ENCODE results near the gene EPRS1. TPM values are rescaled to one million over a fixed set of nuclear protein-coding genes. Genes with fewer than 3 reads are reported as not detected.
A peak's percentile ranks its signal among the peaks of the same experiment; 100 is the strongest.

Gene EPRS1
- total RNA-seq, 1 donor from 2014 or later = 36.3 TPM

- no peaks in the 10 kb centered on the region for H3K9me3 ChIP-seq
- H3K4me3 ChIP-seq = peak overlapping the region; percentile 76 to 94
- H3K27me3 ChIP-seq = no peaks in the 10 kb centered on the region
- intact Hi-C loops (cut with DNase I) = loop anchor here (5.0 kb wide), 1 partner anchor 47 kb away; the partner anchor contains the start of gene IARS2
- peaks cover 0 to 2% of the 10 kb centered on the region in 2 donors for H3K36me3 ChIP-seq
- DNase-seq (ENCODE audit: extremely low spot score in 2 of 2) = no peak
- peak overlapping the region; percentile 81 for H3K27ac ChIP-seq
- TF ChIP-seq CTCF (IDR thresholded peaks at IDR 0.05) (no peak), POLR2AphosphoS5 (IDR thresholded peaks at IDR 0.05; ENCODE audit: insufficient read depth in 1 of 2, low read depth in 1 of 2) (no peak), POLR2A (IDR thresholded peaks at IDR 0.05) (no peak)
- peaks cover 13% of the 10 kb centered on the region for H3K4me1 ChIP-seq
Observed at GRCh38 chr1:220045356-220046051, 801 bp downstream of the EPRS1 start.

- intact Hi-C loops (cut with DNase I) = loop anchor here (5.0 kb wide), 1 partner anchor 47 kb away; the partner anchor contains the start of gene IARS2
- Histone ChIP-seq H3K4me3 (peak overlapping the region in 1 of 2 donors; percentile 76), H3K36me3 (peaks cover 0 to 9% of the 10 kb centered on the region in 2 donors), H3K27ac (no peak overlapping the region), H3K9me3 (no peaks in the 10 kb centered on the region), H3K27me3 (no peaks in the 10 kb centered on the region), H3K4me1 (peaks cover 13% of the 10 kb centered on the region)
- no peak for DNase-seq (ENCODE audit: extremely low spot score in 2 of 2)
- TF ChIP-seq POLR2A (IDR thresholded peaks at IDR 0.05) = no peak
- no peak for TF ChIP-seq POLR2AphosphoS5 (IDR thresholded peaks at IDR 0.05; ENCODE audit: insufficient read depth in 1 of 2, low read depth in 1 of 2)
- TF ChIP-seq CTCF (IDR thresholded peaks at IDR 0.05) = no peak
Observed at GRCh38 chr1:220044678-220045355, 1.5 kb downstream of the EPRS1 start.

- intact Hi-C loops (cut with DNase I) = no loop called here
- no peak overlapping the region for H3K27ac ChIP-seq
- peaks cover 0 to 17% of the 10 kb centered on the region in 2 donors for H3K36me3 ChIP-seq
- DNase-seq (ENCODE audit: extremely low spot score in 2 of 2) = no peak
- TF ChIP-seq CTCF (IDR thresholded peaks at IDR 0.05) (no peak), POLR2A (IDR thresholded peaks at IDR 0.05) (no peak), POLR2AphosphoS5 (IDR thresholded peaks at IDR 0.05; ENCODE audit: insufficient read depth in 1 of 2, low read depth in 1 of 2) (no peak)
- H3K4me3 ChIP-seq = no peak overlapping the region
- H3K4me1 ChIP-seq = peaks cover 13% of the 10 kb centered on the region
- H3K27me3 ChIP-seq = no peaks in the 10 kb centered on the region
- H3K9me3 ChIP-seq = no peaks in the 10 kb centered on the region
Observed at GRCh38 chr1:220043646-220044045, 2.7 kb downstream of the EPRS1 start.

GRCh38 chr1:220040028-220040596, 6.2 kb downstream of the EPRS1 start:
- TF ChIP-seq CTCF (IDR thresholded peaks at IDR 0.05) = no peak
- no peak for TF ChIP-seq POLR2AphosphoS5 (IDR thresholded peaks at IDR 0.05; ENCODE audit: insufficient read depth in 1 of 2, low read depth in 1 of 2)
- TF ChIP-seq POLR2A (IDR thresholded peaks at IDR 0.05) = no peak
- intact Hi-C loops (cut with DNase I) = no loop called here
- H3K9me3 ChIP-seq = no peaks in the 10 kb centered on the region
- H3K4me3 ChIP-seq = no peak overlapping the region
- peaks cover 0 to 17% of the 10 kb centered on the region in 2 donors for H3K36me3 ChIP-seq
- no peaks in the 10 kb centered on the region for H3K27me3 ChIP-seq
- H3K4me1 ChIP-seq = peaks cover 9% of the 10 kb centered on the region
- no peak overlapping the region for H3K27ac ChIP-seq
- no peak for DNase-seq (ENCODE audit: extremely low spot score in 2 of 2)
